ENCODE results near the gene NAT16.

- no peak for TF ChIP-seq CTCF (IDR thresholded peaks at IDR 0.05; ENCODE audit: borderline replicate concordance, extremely low read depth, low read length, poor library complexity, severe bottlenecking)
- no peak for TF ChIP-seq EZH2 (IDR thresholded peaks at IDR 0.05; ENCODE audit: borderline replicate concordance, low read depth, low read length, severe bottlenecking)
Measured at GRCh38 chr7:101156866-101157589, 23.1 kb downstream of the NAT16 start.

All from DND-41 (cell line).